IPS-NIHi7 (cell line): ENCODE measurements around the gene CNTN6.

Source experiments
- DNase-seq: peaks from one replicate; pipeline ENCODE4 v3.0.0; 2012; ENCODE audit warnings: mixed read lengths; ENCODE audit errors: extremely low spot score

CNTN6 gene

GRCh38 chr3:1172644-1173043 is 79.8 kb downstream of the CNTN6 start:
- DNase-seq: no peak

- no peak for DNase-seq
Measured at GRCh38 chr3:1179146-1179545, 86.3 kb downstream of the CNTN6 start.

GRCh38 chr3:1183320-1184048 is 90.7 kb downstream of the CNTN6 start:
- no peak for DNase-seq

GRCh38 chr3:1190569-1190968 is 97.7 kb downstream of the CNTN6 start:
- no peak for DNase-seq

GRCh38 chr3:1191026-1191425 is 98.2 kb downstream of the CNTN6 start:
- no peak for DNase-seq

GRCh38 chr3:1195947-1196346 is 103.1 kb downstream of the CNTN6 start:
- DNase-seq: no peak

- DNase-seq: no peak
Measured at GRCh38 chr3:1197051-1197450, 104.2 kb downstream of the CNTN6 start.

- DNase-seq: no peak
Measured at GRCh38 chr3:1200371-1200770, 107.5 kb downstream of the CNTN6 start.

- DNase-seq: no peak
Measured at GRCh38 chr3:1207904-1208303, 115.1 kb downstream of the CNTN6 start.

GRCh38 chr3:1214933-1215332 is 122.1 kb downstream of the CNTN6 start:
- DNase-seq: no peak

GRCh38 chr3:1216856-1217255 is 124.0 kb downstream of the CNTN6 start:
- DNase-seq: no peak

- DNase-seq: no peak
Measured at GRCh38 chr3:1227111-1227510, 134.3 kb downstream of the CNTN6 start.

- no peak for DNase-seq
Measured at GRCh38 chr3:1228289-1228688, 135.5 kb downstream of the CNTN6 start.

- no peak for DNase-seq
Measured at GRCh38 chr3:1230920-1231319, 138.1 kb downstream of the CNTN6 start.

GRCh38 chr3:1232276-1232675 is 139.5 kb downstream of the CNTN6 start:
- DNase-seq: no peak

GRCh38 chr3:1235526-1236120 is 142.8 kb downstream of the CNTN6 start:
- DNase-seq: no peak

- DNase-seq: no peak
Measured at GRCh38 chr3:1251282-1252060, 158.6 kb downstream of the CNTN6 start.

GRCh38 chr3:1252061-1252430 is 159.2 kb downstream of the CNTN6 start:
- DNase-seq: no peak

GRCh38 chr3:1262246-1262645 is 169.4 kb downstream of the CNTN6 start:
- DNase-seq: no peak

GRCh38 chr3:1263121-1263520 is 170.3 kb downstream of the CNTN6 start:
- no peak for DNase-seq

GRCh38 chr3:1269808-1270207 is 177.0 kb downstream of the CNTN6 start:
- DNase-seq: no peak

- DNase-seq: no peak
Measured at GRCh38 chr3:1272546-1273265, 179.9 kb downstream of the CNTN6 start.
